HepG2 (cell line): ENCODE measurements around the gene BNIP1. TPM values are rescaled to one million over a fixed set of nuclear protein-coding genes. Genes with fewer than 3 reads are reported as not detected.

Experiments
- ATAC-seq: fragments of 200-7000 bp; cut with Tn5 transposase; 3 replicates; pipeline ENCODE4 v1.9.1; 2020; ENCODE audit warnings: mild to moderate bottlenecking, moderate library complexity
- BruUV-seq: library from RNA; stranded (reverse); fragments of 400-500 nt; replicated peaks from 2 replicates; lab custom pipeline; 2021; lab: Mats Ljungman, UMichigan
- CTCF ChIA-PET: fragments of 300-600 bp; formaldehyde crosslinking; extraction: SDS; loops from one replicate; lab custom pipeline; 2021; ENCODE audit warnings: low total read pairs, inconsistent platforms, low intra/inter-chr PET ratio; lab: Yijun Ruan, JAX
- POLR2A ChIA-PET: fragments of 350-600 bp; sonication (Branson Sonifier 250); formaldehyde crosslinking; loops from one replicate; lab custom pipeline; 2020; ENCODE audit warnings: antibody characterized with exemption, inconsistent platforms; lab: Yijun Ruan, JAX
- DNase-seq: peaks from one replicate; pipeline ENCODE4 v3.0.0-alpha.2; 2015; ENCODE audit warnings: low spot score
- FAIRE-seq: peaks from 3 replicates; lab custom pipeline; 2011; peaks lifted over from hg19 to GRCh38; lab: Jason Lieb, UNC
- H2AFZ ChIP-seq: one replicate; pipeline ENCODE4 v1.6.1; 2011; ENCODE audit warnings: low read length, inconsistent platforms
- H3K27ac ChIP-seq: fragments of 300-600 bp; 3 replicates; pipeline ENCODE4 v1.8.0; 2011; ENCODE audit warnings: mixed run types, mild to moderate bottlenecking, mixed read lengths, low read length, inconsistent platforms; ENCODE audit not compliant: insufficient read depth; ENCODE audit errors: extremely low read length
- H3K27me3 ChIP-seq, 2 experiments: fragments of 200-600 bp in 1 of 2; 2 replicates in 1 of 2; 3 replicates in 1 of 2; pipeline versions ENCODE4 v1.6.0 to v1.8.0; 2011; ENCODE audit warnings: low read length in 2 of 2, mild to moderate bottlenecking in 2 of 2, moderate library complexity in 2 of 2, inconsistent platforms in 1 of 2; ENCODE audit not compliant: insufficient read depth in 2 of 2, control insufficient read depth in 1 of 2
- H3K36me3 ChIP-seq, 2 experiments: fragments of 200-600 bp in 1 of 2; replicated peaks in 1 of 2; 2 replicates in 1 of 2; 3 replicates in 1 of 2; pipeline versions ENCODE4 v1.5.1 to v1.8.0; 2011; ENCODE audit warnings: low read length in 2 of 2, inconsistent platforms in 1 of 2; ENCODE audit not compliant: insufficient read depth in 2 of 2, control insufficient read depth in 1 of 2
- H3K4me1 ChIP-seq: 2 replicates; pipeline ENCODE4 v1.5.1; 2012; ENCODE audit warnings: low read length, inconsistent platforms; ENCODE audit not compliant: insufficient read depth
- H3K4me2 ChIP-seq: 2 replicates; pipeline ENCODE4 v1.6.0; 2011; ENCODE audit warnings: low read depth, low read length, inconsistent platforms
- H3K4me3 ChIP-seq, 3 experiments: fragments of 200-600 bp in 1 of 3; sonication (generic), shearing (Covaris generic) in 1 of 3; replicated peaks in 1 of 3; 2 replicates each; pipeline ENCODE4 v1.5.1; 2011 to 2016; ENCODE audit warnings: low read length in 3 of 3, inconsistent platforms in 2 of 3, low read depth in 2 of 3, mild to moderate bottlenecking in 2 of 3, control low read depth in 1 of 3, mixed read lengths in 1 of 3; ENCODE audit not compliant: insufficient read depth in 1 of 3
- H3K79me2 ChIP-seq: one replicate; pipeline ENCODE4 v1.6.1; 2011; ENCODE audit warnings: low read length, inconsistent platforms; ENCODE audit not compliant: insufficient read depth
- H3K9ac ChIP-seq: 2 replicates; pipeline ENCODE4 v1.6.0; 2011; ENCODE audit warnings: mild to moderate bottlenecking, low read depth, low read length, inconsistent platforms; ENCODE audit not compliant: insufficient read depth
- H3K9me3 ChIP-seq: 2 replicates; pipeline ENCODE4 v1.5.1; 2012; ENCODE audit warnings: mild to moderate bottlenecking, low read length
- H4K20me1 ChIP-seq: 2 replicates; pipeline ENCODE4 v1.6.0; 2011; ENCODE audit warnings: inconsistent platforms, mild to moderate bottlenecking, low read length, moderate library complexity; ENCODE audit not compliant: insufficient read depth
- CHD4 ChIP-seq: fragments of 200-600 bp; sonication (generic); IDR thresholded peaks from 2 replicates; pipeline ENCODE4 v1.7.0; 2017; ENCODE audit warnings: mild to moderate bottlenecking, low read length, borderline replicate concordance
- ELF1 ChIP-seq: sonication (generic); formaldehyde crosslinking; IDR thresholded peaks from 2 replicates; pipeline ENCODE4 v1.4.0; 2020; ENCODE audit warnings: missing genetic modification reagents
- FUBP1 ChIP-seq: sonication (generic); formaldehyde crosslinking; IDR thresholded peaks from 2 replicates; pipeline ENCODE4 v1.5.1; 2020; ENCODE audit warnings: missing genetic modification reagents, mild to moderate bottlenecking, borderline replicate concordance
- IRF2 ChIP-seq: IDR thresholded peaks from 2 replicates; pipeline ENCODE4 v1.6.1; 2018; ENCODE audit warnings: missing genetic modification reagents, missing compliant biosample characterization
- NFIB ChIP-seq: sonication (generic); formaldehyde crosslinking; IDR thresholded peaks from 2 replicates; pipeline ENCODE4 v1.9.0; 2021; ENCODE audit warnings: missing genetic modification reagents, mild to moderate bottlenecking, borderline replicate concordance
- NR0B2 ChIP-seq: sonication (generic); formaldehyde crosslinking; IDR thresholded peaks from 2 replicates; pipeline ENCODE4 v1.4.0; 2020; ENCODE audit warnings: mild to moderate bottlenecking, missing genetic modification reagents
- RERE ChIP-seq: IDR thresholded peaks from 2 replicates; pipeline ENCODE4 v1.6.1; 2016; ENCODE audit warnings: low read depth, missing genetic modification reagents, missing compliant biosample characterization
- TAF1 ChIP-seq: sonication (generic); formaldehyde crosslinking; IDR thresholded peaks from 2 replicates; pipeline ENCODE4 v1.4.0; 2020; ENCODE audit warnings: missing genetic modification reagents
- THAP11 ChIP-seq: IDR thresholded peaks from 2 replicates; pipeline ENCODE4 v1.6.1; 2016; ENCODE audit warnings: missing biosample characterization, missing genetic modification reagents
- ZBTB1 ChIP-seq: sonication (generic); formaldehyde crosslinking; IDR thresholded peaks from 2 replicates; pipeline ENCODE4 v1.4.0; 2020; ENCODE audit warnings: missing genetic modification reagents, borderline replicate concordance
- ZNF136 ChIP-seq: sonication (generic); formaldehyde crosslinking; IDR thresholded peaks from 2 replicates; pipeline ENCODE4 v1.8.1; 2022; ENCODE audit warnings: low read depth, mild to moderate bottlenecking, moderate library complexity, missing genetic modification reagents
- ZNF17 ChIP-seq: sonication (generic); formaldehyde crosslinking; IDR thresholded peaks from 2 replicates; pipeline ENCODE4 v1.5.0; 2020; ENCODE audit warnings: mild to moderate bottlenecking, missing genetic modification reagents
- ZNF30 ChIP-seq: sonication (generic); formaldehyde crosslinking; IDR thresholded peaks from 2 replicates; pipeline ENCODE4 v1.5.0; 2020; ENCODE audit warnings: mild to moderate bottlenecking, missing genetic modification reagents
- ZNF432 ChIP-seq: sonication (generic); formaldehyde crosslinking; IDR thresholded peaks from 2 replicates; pipeline ENCODE4 v1.5.0; 2020; ENCODE audit warnings: missing genetic modification reagents, mild to moderate bottlenecking, borderline replicate concordance
- ZNF674 ChIP-seq: sonication (generic); formaldehyde crosslinking; IDR thresholded peaks from 2 replicates; pipeline ENCODE4 v1.5.0; 2020; ENCODE audit warnings: low read depth, mild to moderate bottlenecking, missing genetic modification reagents
- WGBS: methylation state at CpG from one replicate; pipeline ENCODE4 v1.1.6; 2017; ENCODE audit warnings: low lambda C conversion rate; 5-methylcytosine and 5-hydroxymethylcytosine counted together
- in situ Hi-C: cut with HindIII; loops from 2 replicates; pipeline ENCODE4 v1.10.0; 2017; ENCODE audit warnings: low pct_unique_long_range_greater_than_20kb; ENCODE audit not compliant: extremely low pct_ligation_motif_present
- intact Hi-C: fragments of 100-400 bp; cut with micrococcal nuclease; formaldehyde crosslinking; loops from one replicate; pipeline ENCODE4 v1.10.0; 2022; ENCODE audit not compliant: unreplicated experiment
- polyA plus RNA-seq, 8 experiments: library from polyadenylated mRNA; depleted of rRNA in 3 of 8; stranded (reverse) in 7 of 8; unstranded in 1 of 8; fragments of >200 nt; fragmentation: Illumina TruSeq in 4 of 8; extraction: Trizol in 4 of 8; gene quantifications; 2 replicates each; pipeline versions ENCODE4 v1.2.1 to v1.2.3, GENCODE V29; 2011 to 2016; ENCODE audit warnings: low read depth in 4 of 8, missing spikeins in 1 of 8, mixed read lengths in 1 of 8; ENCODE audit not compliant: insufficient read depth in 1 of 8
- total RNA-seq, 5 experiments: library from RNA; depleted of rRNA; stranded (reverse); fragments of >200 nt; fragmentation: Illumina TruSeq; extraction: Trizol; gene quantifications; 2 replicates each; pipeline ENCODE4 v1.2.3, GENCODE V29; 2016; ENCODE audit warnings: low read depth in 1 of 5

Gene BNIP1
- total and polyA plus RNA-seq, 2 of the 13 experiments (the other 11 are each of a cell fraction or from before 2014, with no cell fraction given) = 13.2 to 16.9 TPM

GRCh38 chr5:173163219-173163618, 18.9 kb downstream of the BNIP1 start:
- CTCF ChIA-PET = no interaction called here
- POLR2A ChIA-PET = interaction anchor here (1.1 kb wide), 1 partner anchor 167 kb away, joined by 3 read pairs; no protein-coding TSS in a partner anchor
- intact Hi-C loops = no loop called here

More at GRCh38 chr5:173163219-173163618, 18.9 kb downstream of the BNIP1 start:
- Histone ChIP-seq H4K20me1 (no peaks in the 10 kb centered on the region), H3K27me3 (peaks cover 2 to 3% of the 10 kb centered on the region in 2 experiments; a peak in 2 of 5 replicates), H3K4me1 (0 out of 2 replicates have a peak, but pooled peaks cover 7% of the 10 kb centered on the region), H3K4me3 (no peak overlapping the region), H3K9me3 (no peaks in the 10 kb centered on the region), H2AFZ (no peak overlapping the region), H3K9ac (no peak overlapping the region), H3K79me2 (no peaks in the 10 kb centered on the region), H3K4me2 (no peak overlapping the region), H3K36me3 (peaks cover 11 to 37% of the 10 kb centered on the region in 2 experiments), H3K27ac (no peak overlapping the region)
- no TSS peak for BruUV-seq
- in situ Hi-C loops = no loop called here
- DNase-seq = no peak
- ATAC-seq = no peak; the same call in 2 of the 3 replicates
- FAIRE-seq = no peak
- WGBS = 100% methylated on average over 2 of the region's 7 CpGs
- TF ChIP-seq ZNF432 (CRISPR knock-in tag) (no peak), RERE (no peak), CHD4 (no peak), ZNF136 (no peak), ZBTB1 (CRISPR knock-in tag) (no peak), NFIB (CRISPR knock-in tag) (no peak), ZNF17 (CRISPR knock-in tag) (no peak), FUBP1 (no peak), THAP11 (CRISPR knock-in tag) (no peak), TAF1 (CRISPR knock-in tag) (no peak), ZNF674 (CRISPR knock-in tag) (no peak), ZNF30 (CRISPR knock-in tag) (no peak), NR0B2 (CRISPR knock-in tag) (no peak), IRF2 (CRISPR knock-in tag) (no peak), ELF1 (CRISPR knock-in tag) (no peak)
